Coronary artery (tissue), 2 donors: ENCODE results near the gene SLC3A2.

Experiments used
- DNase-seq: peaks from one replicate; pipeline ENCODE4 v3.0.0-alpha.2; 2017; ENCODE audit warnings: low spot score
- H3K27ac ChIP-seq, 2 donors: fragments of 200-600 bp; sonication (generic); one replicate each; pipeline ENCODE4 v1.5.1; 2016 to 2019
- H3K4me3 ChIP-seq: fragments of 200-600 bp; sonication (generic); 2 replicates; pipeline ENCODE4 v1.5.1; 2016; ENCODE audit warnings: mild to moderate bottlenecking, moderate library complexity
- CTCF ChIP-seq: fragments of 200-600 bp; sonication (generic); IDR thresholded peaks from one replicate; pipeline ENCODE4 v1.5.1; 2019; ENCODE audit warnings: antibody characterized with exemption

Gene SLC3A2

GRCh38 chr11:62896049-62896448 lies 15.4 kb downstream of the SLC3A2 start:
- no peak for DNase-seq
- no peak overlapping the region for H3K4me3 ChIP-seq
- peak overlapping the region in 1 of 2 donors; percentile 2 for H3K27ac ChIP-seq
- no peak for TF ChIP-seq CTCF

- no peak for TF ChIP-seq CTCF
- no peak overlapping the region for H3K4me3 ChIP-seq
- no peak overlapping the region for H3K27ac ChIP-seq
- DNase-seq = no peak
These were observed 16.6 kb downstream of the SLC3A2 start for GRCh38 chr11:62897311-62897710.

- no peak for DNase-seq
- no peak for TF ChIP-seq CTCF
- Histone ChIP-seq H3K27ac (no peak overlapping the region), H3K4me3 (no peak overlapping the region)
These were observed 17.3 kb downstream of the SLC3A2 start for GRCh38 chr11:62898027-62898426.

GRCh38 chr11:62902932-62903331 lies 22.2 kb downstream of the SLC3A2 start:
- no peak for DNase-seq
- TF ChIP-seq CTCF = no peak
- no peak overlapping the region for H3K4me3 ChIP-seq
- no peak overlapping the region for H3K27ac ChIP-seq

- TF ChIP-seq CTCF = no peak
- Histone ChIP-seq H3K27ac (no peak overlapping the region), H3K4me3 (no peak overlapping the region)
- no peak for DNase-seq
These were observed 24.6 kb downstream of the SLC3A2 start for GRCh38 chr11:62905296-62905695.

DNA sequence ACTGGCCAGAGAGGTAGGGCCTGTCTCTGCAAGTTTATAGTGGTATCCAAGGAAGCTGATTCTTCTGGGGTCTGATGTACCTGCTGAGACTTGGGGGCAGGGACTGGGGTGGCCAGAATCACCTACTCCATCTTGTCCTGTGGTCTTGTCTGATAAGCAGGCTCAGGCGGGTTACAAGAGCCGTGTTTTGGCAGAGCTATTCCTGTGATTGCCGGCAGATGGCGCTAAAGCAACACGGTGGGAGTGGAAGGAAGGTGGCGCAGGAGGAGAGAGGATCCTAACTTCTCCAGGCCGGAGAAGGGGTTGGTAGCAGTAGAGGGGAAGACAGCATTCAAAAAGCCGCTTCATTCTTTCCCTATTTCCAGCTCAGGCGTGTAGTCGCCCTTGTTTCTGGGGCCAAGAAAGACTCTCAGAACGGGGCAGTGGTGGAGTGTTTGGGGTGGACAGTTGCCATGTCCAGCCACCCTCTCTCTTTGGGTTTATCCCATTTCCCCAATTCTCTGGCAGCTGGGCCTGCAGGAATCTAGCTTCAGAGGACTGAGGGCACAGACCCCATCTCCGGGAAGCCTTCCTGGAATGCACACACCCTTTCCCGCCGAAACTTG lies 25.3 kb downstream of the SLC3A2 start:
- no peak overlapping the region for H3K27ac ChIP-seq
- peak; percentile 99 for TF ChIP-seq CTCF
- no peak overlapping the region for H3K4me3 ChIP-seq
- DNase-seq = no peak

- no peak overlapping the region for H3K27ac ChIP-seq
- no peak for DNase-seq
- H3K4me3 ChIP-seq = no peak overlapping the region
- TF ChIP-seq CTCF = no peak
These were observed 27.9 kb downstream of the SLC3A2 start for GRCh38 chr11:62908468-62909072.
